ENCODE results near the gene TRMT112.
A peak's percentile ranks its signal among the peaks of the same experiment; 100 is the strongest.

The TRMT112 gene

DNA sequence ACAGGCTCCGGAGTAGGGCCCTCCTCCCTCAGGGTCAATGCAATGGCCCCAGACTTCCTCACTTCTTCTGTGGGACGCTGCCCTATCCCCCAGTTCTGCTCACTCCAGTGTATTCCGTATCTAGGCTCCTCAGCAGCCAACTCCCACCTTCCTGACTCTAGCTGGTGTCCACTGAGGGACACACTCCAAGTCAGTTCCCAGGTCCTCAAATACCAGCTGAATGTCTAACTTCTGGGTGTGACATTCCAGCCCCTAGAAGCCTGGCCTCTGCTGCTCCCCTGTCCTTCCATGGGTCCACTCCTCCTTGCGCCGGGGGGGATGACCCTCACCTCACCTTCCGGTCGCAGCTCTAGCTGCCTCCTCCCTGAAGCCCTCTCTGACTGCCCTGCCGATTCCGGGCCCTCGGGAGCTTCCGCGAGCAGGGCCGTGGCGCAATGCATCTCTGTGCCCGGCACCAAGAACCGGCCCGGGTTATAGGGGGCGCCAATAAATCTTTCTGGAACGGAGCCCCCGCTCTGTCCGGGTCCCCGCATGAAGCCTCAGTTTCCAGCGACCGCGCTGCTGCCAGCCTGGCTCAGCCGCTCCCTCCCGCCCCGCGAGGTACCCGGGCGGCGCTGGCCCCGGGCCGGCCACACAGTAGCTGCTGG is 48.3 kb downstream of the TRMT112 start:
- peak; percentile 16 for DNase-seq

- peak; percentile 24 for DNase-seq
Observed at GRCh38 chr11:64268025-64268892, 49.1 kb downstream of the TRMT112 start.

GRCh38 chr11:64267207-64267945 is 50.0 kb downstream of the TRMT112 start:
- no peak for DNase-seq

Measured in fibroblast of skin of abdomen (primary cell).